CD4-positive, alpha-beta memory T cell (primary cell): ENCODE data around the gene CYCS. TPM values are rescaled to one million over a fixed set of nuclear protein-coding genes. Genes with fewer than 3 reads are reported as not detected.

Experiments used
- CTCF ChIA-PET: fragments of 350-600 bp; sonication (Branson Sonifier 250); formaldehyde crosslinking; loops from one replicate; lab custom pipeline; 2021; ENCODE audit warnings: inconsistent platforms; ENCODE audit not compliant: partially characterized antibody; lab: Charles Lee
- POLR2A ChIA-PET: fragments of 350-600 bp; sonication (Branson Sonifier 250); formaldehyde crosslinking; loops from one replicate; lab custom pipeline; 2021; ENCODE audit not compliant: partially characterized antibody; lab: Charles Lee
- DNase-seq, 5 donors: peaks; one replicate each; pipeline versions ENCODE4 v3.0.0 to v3.0.0-alpha.2; 2020 to 2022; ENCODE audit warnings: mixed read lengths in 1 of 5
- H3K27ac ChIP-seq: one replicate; pipeline ENCODE4 v1.7.0; 2013; ENCODE audit warnings: low read depth, low read length
- H3K27me3 ChIP-seq: 2 replicates; pipeline ENCODE4 v1.7.0; 2013; ENCODE audit warnings: mild to moderate bottlenecking, low read length, moderate library complexity; ENCODE audit not compliant: insufficient read depth
- H3K36me3 ChIP-seq: 2 replicates; pipeline ENCODE4 v1.7.0; 2013; ENCODE audit warnings: mild to moderate bottlenecking, low read length, moderate library complexity; ENCODE audit not compliant: insufficient read depth
- H3K4me1 ChIP-seq: 2 replicates; pipeline ENCODE4 v1.7.0; 2013; ENCODE audit warnings: mild to moderate bottlenecking, low read length, moderate library complexity; ENCODE audit not compliant: insufficient read depth
- H3K4me3 ChIP-seq, 2 donors: one replicate each; pipeline ENCODE4 v1.7.0; 2013; ENCODE audit warnings: low read length in 2 of 2, mild to moderate bottlenecking in 1 of 2
- H3K9me3 ChIP-seq, 2 donors: one replicate each; pipeline ENCODE4 v1.7.0; 2013; ENCODE audit warnings: low read length in 2 of 2, control low read depth in 1 of 2; ENCODE audit not compliant: control insufficient read depth in 1 of 2
- H3K27ac Mint-ChIP-seq, 7 donors: one replicate each; pipeline ENCODE4 v1.8.0; 2020 to 2021; ENCODE audit warnings: mixed read lengths in 7 of 7, mild to moderate bottlenecking in 6 of 7, inconsistent platforms in 3 of 7, moderate library complexity in 3 of 7
- H3K27me3 Mint-ChIP-seq, 2 donors: one replicate each; pipeline ENCODE4 v1.8.0; 2020 to 2021; ENCODE audit warnings: mixed read lengths in 2 of 2
- H3K36me3 Mint-ChIP-seq, 2 donors: one replicate each; pipeline ENCODE4 v1.8.0; 2020 to 2021; ENCODE audit warnings: mixed read lengths in 2 of 2, inconsistent platforms in 1 of 2, mild to moderate bottlenecking in 1 of 2
- H3K4me1 Mint-ChIP-seq, 4 donors: one replicate each; pipeline ENCODE4 v1.8.0; 2020 to 2021; ENCODE audit warnings: mixed read lengths in 4 of 4, mild to moderate bottlenecking in 1 of 4
- H3K4me3 Mint-ChIP-seq, 8 donors: one replicate each; pipeline ENCODE4 v1.8.0; 2020 to 2021; ENCODE audit warnings: mixed read lengths in 8 of 8, mild to moderate bottlenecking in 7 of 8, moderate library complexity in 6 of 8, inconsistent platforms in 3 of 8
- H3K9me3 Mint-ChIP-seq, 8 donors: one replicate each; pipeline ENCODE4 v1.8.0; 2020 to 2021; ENCODE audit warnings: mixed read lengths in 8 of 8, mild to moderate bottlenecking in 5 of 8, inconsistent platforms in 3 of 8, moderate library complexity in 1 of 8
- intact Hi-C: fragments of 100-400 bp; cut with micrococcal nuclease; formaldehyde crosslinking; loops from one replicate; pipeline ENCODE4 v1.15.1; 2023
- polyA plus RNA-seq, 2 donors: library from polyadenylated mRNA; unstranded; fragments of 300-500 nt; fragmentation: Illumina TruSeq; gene quantifications; one replicate each; pipeline ENCODE4 v1.2.3, GENCODE V29; 2021
- total RNA-seq, 2 experiments: library from RNA; stranded (reverse); gene quantifications; one replicate each; pipeline ENCODE4 v1.2.3, GENCODE V29; 2021

Gene CYCS
- total and polyA plus RNA-seq, 4 experiments from 2014 or later: 46.9 to 157 (median 82.1) TPM

- Mint-ChIP-seq H3K4me3 (no peak overlapping the region), H3K4me1 (no peaks in the 10 kb centered on the region), H3K36me3 (no peaks in the 10 kb centered on the region), H3K27me3 (peaks cover 2 to 4% of the 10 kb centered on the region in 2 donors), H3K9me3 (no peaks in the 10 kb centered on the region), H3K27ac (no peak overlapping the region)
- Histone ChIP-seq H3K27ac (no peak overlapping the region), H3K4me3 (no peak overlapping the region), H3K27me3 (no peaks in the 10 kb centered on the region), H3K36me3 (no peaks in the 10 kb centered on the region), H3K4me1 (no peaks in the 10 kb centered on the region), H3K9me3 (no peaks in the 10 kb centered on the region)
- intact Hi-C loops: no loop called here
- DNase-seq: no peak
- ChIA-PET CTCF (interaction anchor here (0.8 to 8.2 kb wide), 5 partner anchors 10 to 265 kb away, joined by 3 to 123 read pairs (median 6); no protein-coding TSS in a partner anchor), POLR2A (no interaction called here)
Observed at GRCh38 chr7:25077096-25077495, 48.0 kb downstream of the CYCS start.

- H3K27me3 ChIP-seq: no peaks in the 10 kb centered on the region
- intact Hi-C loops: no loop called here
- Mint-ChIP-seq H3K4me3 (no peak overlapping the region), H3K27ac (no peak overlapping the region), H3K4me1 (no peaks in the 10 kb centered on the region), H3K36me3 (no peaks in the 10 kb centered on the region), H3K9me3 (no peaks in the 10 kb centered on the region), H3K27me3 (peaks cover 2 to 4% of the 10 kb centered on the region in 2 donors)
- POLR2A ChIA-PET: no interaction called here
- no peaks in the 10 kb centered on the region for H3K36me3 ChIP-seq
- no peak overlapping the region for H3K4me3 ChIP-seq
- H3K4me1 ChIP-seq: no peaks in the 10 kb centered on the region
- no peak for DNase-seq
- CTCF ChIA-PET: interaction anchor here (1.0 to 8.2 kb wide), 6 partner anchors 15 to 263 kb away, joined by 3 to 123 read pairs (median 4); no protein-coding TSS in a partner anchor
- no peaks in the 10 kb centered on the region for H3K9me3 ChIP-seq
- no peak overlapping the region for H3K27ac ChIP-seq
Observed at GRCh38 chr7:25075459-25075858, 49.6 kb downstream of the CYCS start.

- no peaks in the 10 kb centered on the region for H3K36me3 Mint-ChIP-seq
- no peaks in the 10 kb centered on the region for H3K9me3 ChIP-seq
- DNase-seq: no peak
- no peak overlapping the region for H3K27ac ChIP-seq
- H3K27ac Mint-ChIP-seq: no peak overlapping the region
- CTCF ChIA-PET: interaction anchor here (0.7 to 8.2 kb wide), 6 partner anchors 19 to 261 kb away, joined by 3 to 123 read pairs (median 4); no protein-coding TSS in a partner anchor
- H3K4me1 Mint-ChIP-seq: peaks cover 0 to 7% (median 4%) of the 10 kb centered on the region in 4 donors
- H3K4me3 ChIP-seq: no peak overlapping the region
- H3K36me3 ChIP-seq: no peaks in the 10 kb centered on the region
- intact Hi-C loops: loop anchor here (5.0 kb wide), 1 partner anchor 161 kb away; no protein-coding TSS in a partner anchor
- H3K27me3 ChIP-seq: no peaks in the 10 kb centered on the region
- no peaks in the 10 kb centered on the region for H3K9me3 Mint-ChIP-seq
- POLR2A ChIA-PET: no interaction called here
- H3K4me3 Mint-ChIP-seq: no peak overlapping the region
- peaks cover 5% of the 10 kb centered on the region for H3K4me1 ChIP-seq
- H3K27me3 Mint-ChIP-seq: peaks cover 2 to 4% of the 10 kb centered on the region in 2 donors
Observed at GRCh38 chr7:25073451-25073850, 51.6 kb downstream of the CYCS start.

Other genes starting within 250 kb of the CYCS start
- gene OSBPL3, start 145.1 kb downstream of the CYCS start, total RNA-seq: 10 to 100 TPM; 61.2 to 72.7 TPM
- gene OSBPL3, start 145.1 kb downstream of the CYCS start, polyA plus RNA-seq: 10 to 100 TPM in 1 of 2 donors, 1 to 10 TPM in 1; 6.9 to 19.7 TPM
- not detected for gene NPVF, start 103.2 kb upstream of the CYCS start, total RNA-seq
- gene NPVF, start 103.2 kb upstream of the CYCS start, polyA plus RNA-seq: not detected